HG02938 (cell line): Measurements from ENCODE around the gene APOL3.
"Not testable (repeated sequence)": the region's sequence is repeated elsewhere in the genome, so short reads cannot be mapped to it uniquely, and the experiment has no call there.

Experiments used
- ATAC-seq: cut with Tn5 transposase; IDR thresholded peaks from one replicate; pipeline ENCODE4 v1.9.1; 2021; ENCODE audit warnings: mild to moderate bottlenecking, moderate library complexity; ENCODE audit not compliant: unreplicated experiment

Gene APOL3

DNA sequence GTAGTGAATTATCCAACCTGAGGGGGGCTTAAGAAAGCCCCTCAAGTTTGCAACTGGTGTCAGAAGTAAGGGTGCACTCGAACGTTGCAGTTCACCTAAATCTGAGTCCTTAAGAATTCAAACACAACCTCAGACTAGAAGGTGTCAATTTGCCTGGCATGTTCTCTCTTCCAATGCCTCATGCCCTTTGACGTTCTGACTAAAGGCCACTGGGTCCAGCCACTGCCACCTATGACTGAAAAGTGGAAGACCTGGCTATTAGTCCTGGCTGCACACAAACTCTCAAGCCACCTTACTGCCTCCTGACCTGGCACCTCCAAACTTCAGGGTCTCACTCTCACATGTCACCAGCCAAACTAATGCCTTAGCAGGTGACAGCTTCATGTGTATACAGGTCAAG lies 33.0 kb upstream of the APOL3 start:
- ATAC-seq, result no peak

DNA sequence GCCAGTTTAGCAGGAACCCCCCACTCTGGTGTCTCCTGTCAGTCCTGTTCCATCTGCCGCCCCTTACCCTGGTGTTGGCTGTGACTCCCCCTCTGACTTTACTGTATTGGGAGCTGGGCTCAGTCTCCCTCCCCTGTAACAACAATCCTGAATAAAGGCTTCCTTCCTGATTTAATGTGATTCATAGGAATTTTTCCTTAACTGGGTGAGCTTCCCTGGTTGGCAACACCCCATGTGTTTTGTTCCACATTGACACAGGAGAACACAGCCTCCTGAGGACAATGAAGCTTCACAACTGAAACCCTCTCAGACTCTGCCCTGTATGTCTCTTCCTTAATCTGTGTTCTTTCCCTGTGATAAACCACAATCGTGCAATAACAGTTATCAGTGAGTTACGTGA lies 32.6 kb upstream of the APOL3 start:
- ATAC-seq, result no peak

DNA sequence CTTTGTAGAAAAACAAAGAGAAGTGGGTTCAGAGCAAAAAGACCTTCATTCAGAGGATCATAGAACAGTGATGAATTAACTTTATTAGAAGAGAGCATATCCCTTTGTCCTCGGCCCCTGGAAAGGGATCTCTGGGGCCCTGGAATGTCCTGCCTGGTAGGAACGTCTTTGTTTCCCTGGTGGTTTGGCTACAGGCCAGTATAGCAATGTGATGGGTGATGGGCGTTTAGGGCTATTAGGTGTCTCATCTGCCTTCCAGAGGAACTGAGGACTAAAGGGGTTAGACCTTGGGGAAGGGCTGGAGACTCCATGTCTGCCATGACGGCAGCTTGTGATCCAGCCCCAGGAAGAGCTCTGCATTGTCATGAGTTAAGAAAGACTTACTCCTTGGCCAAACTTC lies 32.0 kb upstream of the APOL3 start:
- ATAC-seq, result no peak

DNA sequence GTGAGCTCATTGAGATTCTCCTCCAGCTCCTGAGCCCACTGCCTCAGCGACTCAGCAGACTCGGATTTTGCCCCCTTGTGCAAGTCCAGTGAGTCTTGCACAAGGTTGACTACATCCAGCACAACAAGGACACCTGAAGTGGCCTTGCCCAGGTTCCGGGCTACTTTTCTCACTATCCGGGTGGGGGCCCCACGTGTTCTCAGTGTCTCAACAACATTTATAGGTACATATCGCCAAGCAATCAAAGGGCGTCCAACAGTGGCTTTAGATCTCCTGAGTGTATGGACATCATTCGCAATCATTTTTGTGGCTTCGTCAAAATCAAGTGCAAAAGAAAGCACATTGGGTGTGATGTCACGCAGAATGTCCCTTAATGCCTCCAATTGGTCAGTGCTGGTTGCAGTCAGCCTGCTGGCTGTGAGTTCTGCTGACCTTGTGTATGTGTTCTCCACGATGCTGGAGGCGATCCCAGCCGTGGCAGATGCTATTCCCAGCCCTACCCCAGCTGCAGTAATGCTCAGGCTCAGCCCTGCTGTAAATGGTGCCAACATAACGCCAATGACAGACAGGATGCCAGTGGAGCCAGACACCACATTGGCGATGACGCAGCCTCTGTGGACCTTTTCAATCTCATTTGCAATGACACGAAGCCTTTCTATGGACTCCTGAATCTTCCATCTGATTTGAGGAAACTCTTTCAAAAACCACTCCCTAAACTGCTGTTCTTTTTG lies 30.7 kb upstream of the APOL3 start:
- no peak for ATAC-seq

DNA sequence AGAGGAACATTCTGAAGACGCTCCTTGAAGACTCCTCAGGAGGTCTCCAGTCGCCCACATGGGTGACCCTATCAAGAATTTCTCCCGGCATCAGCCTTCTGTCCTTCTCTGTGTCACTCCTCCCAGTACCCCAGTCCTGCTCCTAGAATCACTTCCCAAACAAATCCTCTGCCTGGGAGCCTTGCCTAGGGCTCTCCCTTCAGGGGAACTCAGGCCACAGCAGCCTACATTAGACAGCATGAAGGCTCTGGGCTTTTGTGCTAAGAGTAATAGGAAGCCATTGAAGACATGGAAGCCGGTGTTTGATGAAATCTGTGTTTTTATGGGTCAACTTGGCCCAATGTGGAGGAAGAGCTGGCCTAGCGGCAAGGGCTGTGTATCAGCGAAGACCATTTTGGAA lies 27.3 kb upstream of the APOL3 start:
- ATAC-seq, result not testable (repeated sequence)

DNA sequence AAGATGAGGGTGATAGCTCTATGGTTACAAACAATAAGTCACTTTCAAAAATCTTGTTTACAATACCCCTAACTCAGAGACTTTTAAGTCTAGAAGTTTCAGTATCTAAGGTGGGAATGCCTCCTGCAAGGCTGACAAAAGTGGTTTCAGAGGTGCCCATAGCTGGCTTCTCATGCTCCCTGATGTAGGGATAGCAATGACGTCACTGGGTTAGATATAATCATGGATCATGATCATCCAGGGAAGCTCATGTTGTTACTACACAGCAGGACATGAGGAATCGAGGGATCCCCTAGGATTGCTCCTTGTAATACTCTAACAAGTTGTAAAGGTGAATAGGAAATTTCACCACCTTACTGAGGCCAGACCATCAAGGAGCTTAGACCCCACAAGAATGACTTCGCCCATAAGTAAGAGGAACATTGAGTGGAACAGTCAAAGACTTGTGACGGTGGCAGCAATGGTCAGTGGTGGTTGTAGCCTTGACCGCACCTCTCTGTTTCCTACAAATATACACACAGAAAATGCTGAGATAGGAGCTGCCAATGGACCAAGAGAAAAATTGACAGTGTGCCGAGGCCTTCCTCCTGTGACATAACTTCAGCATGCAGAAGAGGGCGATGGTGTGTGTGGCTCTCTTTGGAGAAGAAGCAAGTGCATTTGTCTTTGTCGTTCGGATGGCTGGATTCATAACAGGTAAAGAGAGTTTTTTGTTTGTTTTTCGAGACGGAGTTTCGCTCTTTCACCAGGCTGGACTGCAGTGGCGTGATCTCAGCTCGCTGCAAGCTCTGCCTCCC lies 25.5 kb upstream of the APOL3 start:
- ATAC-seq, result no peak

DNA sequence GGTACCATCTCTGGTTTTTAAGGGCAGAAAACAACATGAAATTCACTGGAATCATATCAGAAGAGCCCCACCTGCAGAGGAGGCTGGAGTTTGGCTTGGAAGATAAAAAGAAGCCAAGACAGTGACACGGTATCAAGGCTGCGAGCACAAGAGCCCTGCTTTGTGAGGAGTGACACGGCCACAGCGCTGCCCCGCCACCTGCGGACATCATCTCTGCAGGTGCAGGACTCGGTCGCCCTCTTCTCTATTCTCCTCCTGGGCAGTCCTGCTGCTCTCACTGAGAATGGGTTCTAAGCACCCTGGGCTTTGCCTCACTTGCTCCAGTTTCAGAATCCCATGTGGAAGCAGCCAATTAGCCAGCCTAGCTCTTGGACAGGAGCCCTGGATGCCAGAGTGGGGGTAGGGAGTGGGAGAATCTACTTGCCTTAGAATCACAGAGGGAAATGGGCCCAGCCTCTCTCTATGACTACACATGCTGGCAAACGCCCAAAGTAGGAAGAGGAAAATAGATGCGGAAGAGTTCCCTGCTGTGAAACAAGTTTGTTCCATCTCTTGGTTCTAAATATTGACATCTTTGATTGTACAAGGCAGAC lies 24.0 kb upstream of the APOL3 start:
- no peak for ATAC-seq

DNA sequence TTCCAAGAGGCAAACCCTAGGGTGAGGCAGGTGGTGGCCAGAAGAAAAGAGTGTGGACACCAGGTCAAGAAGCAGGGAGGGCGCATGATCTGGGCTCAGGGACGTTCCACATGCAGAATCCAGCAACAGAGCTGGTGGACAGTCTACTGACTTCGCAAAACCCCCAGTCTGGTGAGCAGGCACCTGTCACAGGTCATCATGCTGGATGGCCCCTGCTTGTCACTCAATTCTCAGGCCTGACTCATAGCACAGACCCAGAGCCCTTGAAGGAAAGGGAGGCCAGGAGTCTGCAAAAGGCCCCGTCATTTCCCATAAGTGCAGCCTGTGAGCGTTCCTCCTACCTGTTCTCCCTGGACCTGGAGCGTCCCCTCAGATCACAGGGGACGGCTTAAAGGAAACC lies 22.9 kb upstream of the APOL3 start:
- ATAC-seq, result no peak

DNA sequence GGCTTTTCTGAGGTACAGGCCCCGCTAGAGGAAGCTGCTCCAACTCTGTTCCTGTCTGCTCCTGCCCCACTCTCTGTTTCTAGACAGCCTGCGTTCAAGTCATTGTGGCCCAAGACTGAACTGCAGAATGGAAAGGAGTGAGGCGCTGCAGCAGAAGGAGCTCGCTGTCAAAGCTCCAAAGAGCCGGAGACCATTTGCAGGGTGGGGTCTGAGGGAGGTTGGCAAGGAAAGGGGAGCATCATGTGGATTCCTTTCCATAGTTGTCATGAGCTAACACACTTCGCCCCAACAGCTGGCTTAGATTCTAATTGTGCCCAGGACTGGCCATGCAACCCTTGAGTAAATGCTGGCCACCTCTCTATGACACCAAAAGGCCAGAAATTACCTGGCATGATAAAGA lies 22.3 kb upstream of the APOL3 start:
- ATAC-seq, result no peak

DNA sequence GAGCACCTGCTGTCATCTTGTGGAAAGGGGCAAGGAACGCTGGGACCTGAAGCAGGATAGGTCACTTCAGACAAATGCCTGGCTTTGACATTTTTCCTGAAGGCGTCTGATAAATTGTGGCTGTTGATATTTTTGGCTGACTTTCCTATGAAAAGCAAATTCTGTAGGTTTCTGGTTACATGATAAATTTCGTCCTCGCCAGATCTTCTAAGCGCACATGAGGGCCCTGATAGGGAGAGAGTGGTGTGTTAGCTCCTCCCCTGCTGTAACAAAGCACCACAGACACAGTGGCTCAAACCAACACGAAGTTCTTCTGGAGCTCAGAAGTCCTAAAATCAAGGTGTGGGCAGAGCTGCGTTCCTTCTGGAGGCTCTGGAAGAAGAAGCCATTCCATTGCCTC lies 21.5 kb upstream of the APOL3 start:
- ATAC-seq, result no peak

DNA sequence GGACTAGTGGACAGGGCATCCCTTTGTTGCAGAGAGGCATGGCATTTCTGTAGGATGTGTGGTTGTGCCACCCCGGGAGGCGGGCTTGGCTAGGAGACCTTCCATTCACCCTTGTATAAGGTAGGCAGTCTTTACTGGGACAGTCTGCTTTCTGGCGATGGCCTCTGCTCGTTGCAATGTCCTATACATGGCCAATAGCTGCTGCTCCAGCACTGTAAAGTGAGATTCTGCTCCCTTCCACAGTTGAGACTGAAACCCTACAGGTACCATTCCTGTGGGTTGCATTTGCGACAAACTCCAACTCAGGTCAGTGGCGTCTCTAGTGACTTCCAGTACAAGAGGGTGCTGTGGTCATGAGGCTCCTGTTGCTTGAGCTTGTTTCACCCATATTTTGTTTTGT lies 20.4 kb upstream of the APOL3 start:
- no peak for ATAC-seq

DNA sequence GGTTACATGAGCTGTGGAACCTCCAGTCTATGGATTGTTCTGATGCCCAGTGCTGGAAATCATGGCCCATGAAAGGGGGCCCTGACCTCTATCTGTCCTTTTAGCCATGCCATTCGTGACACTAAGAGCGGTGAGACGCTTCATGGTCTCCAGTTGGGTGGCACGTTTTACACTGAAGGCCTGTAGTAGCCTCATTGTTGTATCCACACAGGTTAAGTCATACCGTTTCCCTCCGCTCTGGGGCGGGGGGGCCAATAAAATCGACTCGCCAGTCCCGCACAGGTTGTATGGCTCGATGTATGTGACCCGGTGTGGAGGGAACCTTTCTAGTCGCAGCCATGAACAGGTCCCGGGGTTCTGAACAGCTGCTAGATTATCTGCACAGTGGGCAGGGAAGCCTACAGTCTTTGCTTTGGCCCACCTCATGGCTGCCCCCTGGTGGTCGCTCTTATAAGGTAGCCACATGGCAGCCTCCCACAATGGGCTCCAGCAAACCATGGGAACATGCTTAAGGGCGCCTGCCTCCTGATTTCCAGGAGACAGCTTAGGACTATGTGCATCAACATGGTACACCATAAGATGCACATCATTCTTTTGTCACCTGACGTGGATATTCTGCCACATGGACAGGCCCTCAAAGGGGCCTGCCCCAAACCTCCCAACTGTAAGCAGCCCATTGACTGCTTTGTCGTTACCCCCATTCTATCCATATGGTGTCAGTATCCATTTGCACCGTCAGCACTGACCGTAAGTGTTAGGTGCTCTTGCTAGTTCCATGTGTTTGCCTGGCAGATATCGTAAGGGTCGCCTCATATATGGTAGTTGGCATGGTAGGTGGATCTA lies 19.7 kb upstream of the APOL3 start:
- no peak for ATAC-seq

DNA sequence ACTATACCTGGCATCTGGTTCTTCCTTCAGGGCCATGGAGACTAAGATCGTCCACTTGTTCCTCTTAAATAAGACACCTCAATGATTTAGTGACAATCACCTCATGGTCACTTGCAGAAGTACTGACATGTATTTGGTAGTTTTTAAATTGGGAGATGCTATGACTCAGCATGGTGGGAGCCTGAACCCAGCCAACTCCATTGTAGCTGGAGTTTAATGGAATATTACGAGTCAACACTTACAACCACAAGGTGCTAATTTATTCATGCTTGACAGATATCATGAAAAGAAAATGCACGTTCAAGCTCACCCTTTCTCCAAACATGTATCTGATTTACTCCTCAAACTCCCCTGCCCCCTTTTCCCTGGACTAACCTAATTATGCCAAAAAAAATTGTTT lies 16.6 kb upstream of the APOL3 start:
- ATAC-seq, result no peak

DNA sequence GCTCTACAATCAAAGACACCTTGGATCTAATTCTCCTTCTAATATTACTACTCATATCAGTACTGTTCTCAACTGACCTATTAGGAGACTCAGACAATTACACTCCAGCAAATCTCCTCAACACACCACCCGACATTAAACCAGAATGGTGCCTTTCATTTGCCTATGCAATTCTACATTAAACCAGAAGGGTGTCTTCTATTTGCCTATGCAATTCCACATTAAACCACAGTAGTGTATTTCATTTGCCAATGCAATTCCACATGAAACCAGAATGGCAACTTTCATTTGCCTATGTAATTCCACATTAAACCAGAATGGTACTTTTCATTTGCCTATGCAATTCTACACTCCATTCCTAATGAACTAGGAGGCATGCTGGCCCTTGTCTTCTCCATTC lies 15.3 kb upstream of the APOL3 start:
- ATAC-seq, result no peak

DNA sequence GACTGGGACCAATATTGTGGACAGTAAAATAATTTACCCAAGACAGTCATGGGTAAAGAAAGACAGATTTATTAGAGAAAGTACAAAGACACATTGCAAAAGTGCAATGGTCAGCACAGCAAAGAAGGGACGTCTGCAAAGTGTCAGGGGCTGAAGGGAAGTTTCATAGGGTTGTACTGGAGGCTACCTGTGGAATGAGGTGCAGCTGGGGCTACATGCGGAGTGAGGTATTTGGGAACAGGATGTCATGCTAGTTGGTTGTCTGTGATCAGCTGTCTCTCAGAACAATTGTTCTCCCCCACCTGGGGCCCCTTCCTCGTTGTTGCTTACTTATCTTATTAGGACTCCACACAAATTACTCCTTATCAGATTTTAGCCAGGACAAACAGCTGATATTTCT lies 11.4 kb upstream of the APOL3 start:
- no peak for ATAC-seq

DNA sequence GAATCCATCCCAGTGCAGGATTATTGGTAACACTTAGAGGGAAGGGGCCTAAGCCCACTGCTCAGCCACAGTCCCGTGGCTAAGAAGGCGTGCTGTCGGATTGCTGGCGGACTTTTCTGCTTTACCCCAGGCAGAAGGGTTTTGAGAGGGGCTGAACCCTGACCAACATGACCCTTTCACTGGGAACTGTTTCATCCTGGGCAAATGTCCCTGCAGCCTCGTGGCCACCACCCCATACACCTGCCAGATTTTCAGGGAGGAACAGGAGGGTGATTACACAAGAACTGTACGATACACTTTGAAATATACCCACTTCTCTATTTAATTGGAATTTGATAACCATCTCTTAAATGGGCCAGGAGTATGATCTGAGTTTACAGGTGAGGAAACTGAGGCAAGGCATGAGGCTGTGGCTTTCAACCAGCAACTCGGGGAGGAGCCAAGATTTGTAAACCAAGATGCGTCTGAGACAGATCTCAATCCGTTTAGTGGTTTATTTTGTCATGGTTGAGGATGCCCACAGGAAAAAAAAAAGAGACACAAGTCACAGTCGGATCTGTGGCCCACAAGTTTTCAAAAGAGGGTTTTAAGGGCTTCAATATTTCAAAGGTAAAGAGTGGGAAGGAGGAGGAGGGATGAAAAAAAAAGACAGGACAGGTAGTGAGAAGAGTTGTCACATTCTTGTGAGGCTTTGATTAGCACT lies 6.1 kb upstream of the APOL3 start:
- ATAC-seq, result no peak

DNA sequence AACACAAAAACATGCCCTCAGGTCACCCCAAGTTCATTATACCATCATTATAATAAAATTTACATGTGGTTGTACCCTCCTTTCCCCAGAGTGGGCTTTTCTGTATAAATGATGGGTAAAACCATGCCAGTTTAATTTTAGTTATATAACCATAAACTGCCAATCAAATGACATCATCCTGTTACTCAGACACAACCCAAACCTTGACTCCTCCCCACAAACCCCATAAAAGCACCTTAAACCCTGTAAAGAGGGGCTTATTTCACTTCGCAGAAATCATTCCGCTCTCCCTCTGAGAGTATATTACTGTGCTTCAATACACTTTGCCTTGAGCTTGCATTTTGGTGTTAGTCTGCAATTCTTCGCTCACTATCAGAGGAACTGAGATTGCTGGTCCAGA lies 5.5 kb upstream of the APOL3 start:
- ATAC-seq, result no peak

DNA sequence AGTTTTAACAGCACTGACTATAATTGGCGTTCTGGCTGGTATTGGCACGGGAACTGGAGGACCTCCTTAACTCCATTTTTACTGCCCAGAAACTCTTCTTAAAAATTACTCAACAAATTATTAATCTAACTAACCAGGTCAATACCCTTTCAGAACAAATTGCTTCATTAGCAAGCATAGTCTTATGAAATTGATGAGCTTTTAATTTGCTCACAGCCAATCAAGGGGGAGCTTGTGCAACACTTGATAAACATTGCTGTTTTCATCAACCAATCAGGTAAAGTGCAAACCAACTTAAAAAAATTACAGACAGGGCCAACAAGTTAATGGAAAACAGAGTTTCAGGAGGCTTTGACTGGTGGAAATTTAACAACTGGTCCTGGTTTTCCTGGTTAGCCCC lies 4.6 kb upstream of the APOL3 start:
- ATAC-seq, result no peak

DNA sequence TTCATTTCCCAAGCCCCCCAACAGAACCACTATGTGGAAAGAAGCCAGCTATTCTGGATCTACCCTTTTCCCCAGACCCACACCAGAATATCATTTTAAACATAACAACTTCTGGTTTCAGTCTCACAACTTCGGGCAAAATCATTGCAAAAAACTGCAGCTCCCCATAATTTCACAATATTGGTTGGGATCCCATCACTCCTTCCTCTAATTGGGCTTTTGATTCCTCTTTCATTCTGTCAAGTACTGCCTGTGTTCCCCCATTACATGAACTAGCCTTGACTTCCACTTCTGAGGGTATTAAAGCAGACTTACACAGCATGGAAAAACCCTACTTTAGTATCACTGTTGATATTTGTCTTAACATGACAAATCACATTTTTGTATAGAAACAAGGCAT lies 4.1 kb upstream of the APOL3 start:
- ATAC-seq, result no peak

DNA sequence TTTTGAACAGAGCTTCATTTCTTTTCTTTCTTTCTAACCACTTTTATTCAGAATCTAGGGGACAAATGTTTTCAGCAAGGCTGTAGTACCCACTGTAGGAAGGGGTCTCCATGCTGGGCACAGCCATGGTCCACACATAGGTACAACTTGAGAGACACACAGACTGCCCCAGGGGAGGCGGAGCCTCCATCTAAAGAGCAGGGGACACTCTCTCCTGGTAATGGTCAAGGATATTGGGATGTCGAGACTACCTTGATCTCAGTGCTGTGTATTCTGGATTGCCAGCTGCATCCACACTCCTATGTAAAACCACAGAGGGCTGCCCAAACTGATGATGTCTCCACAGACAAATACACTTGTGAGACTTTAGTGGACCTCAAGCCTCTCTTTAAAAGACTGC lies 2.9 kb upstream of the APOL3 start:
- ATAC-seq, result no peak
